ENCODE results near the gene RNF25.

Gene RNF25, protein sequence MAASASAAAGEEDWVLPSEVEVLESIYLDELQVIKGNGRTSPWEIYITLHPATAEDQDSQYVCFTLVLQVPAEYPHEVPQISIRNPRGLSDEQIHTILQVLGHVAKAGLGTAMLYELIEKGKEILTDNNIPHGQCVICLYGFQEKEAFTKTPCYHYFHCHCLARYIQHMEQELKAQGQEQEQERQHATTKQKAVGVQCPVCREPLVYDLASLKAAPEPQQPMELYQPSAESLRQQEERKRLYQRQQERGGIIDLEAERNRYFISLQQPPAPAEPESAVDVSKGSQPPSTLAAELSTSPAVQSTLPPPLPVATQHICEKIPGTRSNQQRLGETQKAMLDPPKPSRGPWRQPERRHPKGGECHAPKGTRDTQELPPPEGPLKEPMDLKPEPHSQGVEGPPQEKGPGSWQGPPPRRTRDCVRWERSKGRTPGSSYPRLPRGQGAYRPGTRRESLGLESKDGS

GRCh38 chr2:218671654-218672566, at the start of gene RNF25, which contains the start of gene STK36:
TSS of gene RNF25 (minus strand) at chr2:218672002. CDS start at chr2:218671970, 32 bp downstream.
TSS of gene STK36 (plus strand) at chr2:218672086. CDS start at chr2:218672830, 744 bp downstream.
- peak; percentile 87 for DNase-seq (ENCODE audit: extremely low spot score, insufficient read length, low read depth)
- peak; percentile 96 for FAIRE-seq

GRCh38 chr2:218721488-218721887, 49.7 kb upstream of the RNF25 start:
- FAIRE-seq (no peak), DNase-seq (ENCODE audit: extremely low spot score, insufficient read length, low read depth) (no peak)

GRCh38 chr2:218720048-218721041, 48.5 kb upstream of the RNF25 start:
- no peak for DNase-seq (ENCODE audit: extremely low spot score, insufficient read length, low read depth)
- no peak for FAIRE-seq

GRCh38 chr2:218719457-218719856, 47.7 kb upstream of the RNF25 start:
- DNase-seq (ENCODE audit: extremely low spot score, insufficient read length, low read depth) (no peak), FAIRE-seq (no peak)

GRCh38 chr2:218718058-218718457, 46.3 kb upstream of the RNF25 start:
- FAIRE-seq: no peak
- DNase-seq (ENCODE audit: extremely low spot score, insufficient read length, low read depth): no peak

DNA sequence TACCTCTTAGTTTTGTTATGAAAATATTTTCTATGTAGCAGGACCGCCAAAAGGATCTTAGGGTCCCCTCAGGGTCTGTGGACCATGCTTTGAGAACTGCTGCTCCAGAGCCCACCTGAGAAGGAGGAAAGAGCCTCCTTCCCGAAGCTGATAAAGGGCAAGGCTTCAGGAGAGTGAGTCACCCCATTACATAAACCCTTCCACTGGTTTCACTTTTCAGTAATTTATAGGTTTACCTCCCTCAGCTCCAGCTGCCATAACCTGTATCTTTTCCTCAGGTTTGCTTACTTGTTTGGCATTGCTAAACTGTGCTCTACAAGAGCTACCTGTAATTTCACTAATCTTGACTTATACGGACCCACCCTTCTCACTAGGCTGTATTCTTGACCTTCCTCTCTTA, 45.5 kb upstream of the RNF25 start:
- no peak for DNase-seq (ENCODE audit: extremely low spot score, insufficient read length, low read depth)
- no peak for FAIRE-seq

DNA sequence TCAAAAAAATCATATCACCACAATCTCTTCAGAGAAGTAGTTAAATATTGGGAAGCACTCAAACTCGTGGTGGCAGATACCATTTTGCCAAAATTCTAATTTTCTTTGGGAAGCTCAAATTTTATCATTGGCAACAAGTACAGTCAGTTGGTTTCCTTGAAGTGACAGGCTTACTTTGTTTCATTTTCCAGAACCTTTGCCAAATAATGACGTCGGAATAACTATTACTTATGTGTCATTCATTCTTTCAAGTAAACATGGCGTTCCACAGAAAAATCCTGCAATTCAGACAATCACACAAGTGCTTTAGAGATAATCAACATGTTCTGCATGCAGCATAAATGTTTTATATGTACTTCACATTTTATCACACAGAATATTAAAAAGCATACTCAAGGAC, 44.3 kb upstream of the RNF25 start:
- no peak for FAIRE-seq
- DNase-seq (ENCODE audit: extremely low spot score, insufficient read length, low read depth): no peak

- DNase-seq (ENCODE audit: extremely low spot score, insufficient read length, low read depth): no peak
- FAIRE-seq: no peak
Measured at GRCh38 chr2:218713922-218714321, 42.1 kb upstream of the RNF25 start.

- DNase-seq (ENCODE audit: extremely low spot score, insufficient read length, low read depth): no peak
Measured at GRCh38 chr2:218711550-218711929, 39.7 kb upstream of the RNF25 start.

DNA sequence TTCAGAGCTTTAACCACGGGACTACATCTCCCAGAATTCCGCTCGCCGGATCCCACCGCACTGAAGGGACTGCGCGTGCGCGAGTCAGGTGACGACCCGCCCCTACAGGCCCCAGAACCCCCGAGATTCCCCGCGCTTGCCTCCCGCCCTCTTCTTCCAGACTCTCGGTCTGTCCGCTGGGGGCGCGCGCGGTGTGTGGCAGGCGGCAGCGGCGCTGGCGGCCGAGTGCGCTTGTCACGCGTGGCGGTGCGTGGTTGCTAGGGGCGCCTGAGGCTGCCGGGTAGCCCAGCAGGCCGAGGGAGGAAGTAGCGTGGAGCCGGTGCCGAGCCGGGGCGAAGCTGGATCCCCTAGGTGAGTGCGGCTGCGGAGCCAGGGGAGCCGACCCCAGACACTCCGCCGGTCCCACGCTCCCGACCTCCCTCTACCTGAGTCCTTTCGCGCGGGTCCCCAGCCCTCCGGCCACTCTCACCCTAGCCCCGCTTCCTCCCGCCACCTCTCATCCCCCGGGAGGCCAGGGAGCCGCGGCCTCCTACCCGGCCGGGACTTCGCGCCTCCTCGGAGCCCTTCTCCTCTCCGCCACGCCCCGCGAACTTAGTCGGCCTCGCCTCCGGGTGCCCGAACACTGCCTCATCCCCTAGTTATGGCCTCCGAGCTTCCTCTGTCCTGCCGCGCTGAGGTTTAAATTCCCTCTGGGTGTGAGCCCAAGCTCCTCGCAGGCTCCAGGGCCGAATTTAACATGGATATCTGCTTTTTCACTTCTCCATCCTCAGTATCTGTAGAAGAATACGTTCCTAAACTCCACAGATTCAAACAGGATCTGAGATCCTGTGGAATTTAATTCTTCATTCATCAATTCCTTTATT, 39.1 kb upstream of the RNF25 start, which contains the start of gene TTLL4:
Gene TTLL4, plus strand, starts transcription at position 149 of the 863 bp plus-strand sequence. CDS start 26,842 bp downstream, outside the sequence.
- DNase-seq (ENCODE audit: extremely low spot score, insufficient read length, low read depth): peak; percentile 99
- FAIRE-seq: peak; percentile 96

More at GRCh38 chr2:218711550-218711929, 39.7 kb upstream of the RNF25 start:
- peak; percentile 64 for FAIRE-seq

GRCh38 chr2:218710334-218710686, 38.5 kb upstream of the RNF25 start:
- DNase-seq (ENCODE audit: extremely low spot score, insufficient read length, low read depth): no peak
- no peak for FAIRE-seq

GRCh38 chr2:218709908-218710307, 38.1 kb upstream of the RNF25 start:
- FAIRE-seq: no peak
- DNase-seq (ENCODE audit: extremely low spot score, insufficient read length, low read depth): no peak

DNA sequence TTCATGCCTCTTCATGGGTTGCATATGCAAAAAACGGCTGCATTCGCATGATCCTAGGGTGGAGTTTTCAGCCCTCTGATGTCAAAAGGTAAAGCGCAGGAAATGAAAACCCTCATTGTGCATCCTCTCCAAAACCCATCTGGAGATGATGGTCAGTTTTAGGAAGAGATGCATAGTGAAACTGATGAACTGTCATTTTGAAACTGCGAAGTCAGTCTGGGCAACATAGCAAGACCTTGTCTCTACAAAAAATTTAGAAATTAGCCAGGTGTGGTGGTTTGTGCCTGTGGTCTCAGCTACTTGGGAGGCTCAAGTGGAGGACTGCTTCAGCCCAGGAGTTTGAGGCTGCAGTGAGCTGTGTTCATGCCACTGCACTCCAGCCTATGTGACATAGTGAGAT, 36.3 kb upstream of the RNF25 start:
- DNase-seq (ENCODE audit: extremely low spot score, insufficient read length, low read depth) (peak; percentile 39), FAIRE-seq (peak; percentile 96)

GRCh38 chr2:218703341-218703740, 31.5 kb upstream of the RNF25 start:
- no peak for FAIRE-seq
- DNase-seq (ENCODE audit: extremely low spot score, insufficient read length, low read depth): no peak

GRCh38 chr2:218701806-218702205, 30.0 kb upstream of the RNF25 start:
- no peak for DNase-seq (ENCODE audit: extremely low spot score, insufficient read length, low read depth)
- FAIRE-seq: no peak

- FAIRE-seq (no peak), DNase-seq (ENCODE audit: extremely low spot score, insufficient read length, low read depth) (no peak)
Measured at GRCh38 chr2:218698885-218699284, 27.1 kb upstream of the RNF25 start.

- DNase-seq (ENCODE audit: extremely low spot score, insufficient read length, low read depth) (no peak), FAIRE-seq (no peak)
Measured at GRCh38 chr2:218694405-218695145, 22.8 kb upstream of the RNF25 start.

- DNase-seq (ENCODE audit: extremely low spot score, insufficient read length, low read depth) (no peak), FAIRE-seq (no peak)
Measured at GRCh38 chr2:218691234-218691633, 19.4 kb upstream of the RNF25 start.
